ENCODE data around the gene ASGR1. TPM values are rescaled to one million over a fixed set of nuclear protein-coding genes. Genes with fewer than 3 reads are reported as not detected.

ASGR1 gene
- polyA plus RNA-seq, 1 donor from 2014 or later, result 80.2 TPM

DNA sequence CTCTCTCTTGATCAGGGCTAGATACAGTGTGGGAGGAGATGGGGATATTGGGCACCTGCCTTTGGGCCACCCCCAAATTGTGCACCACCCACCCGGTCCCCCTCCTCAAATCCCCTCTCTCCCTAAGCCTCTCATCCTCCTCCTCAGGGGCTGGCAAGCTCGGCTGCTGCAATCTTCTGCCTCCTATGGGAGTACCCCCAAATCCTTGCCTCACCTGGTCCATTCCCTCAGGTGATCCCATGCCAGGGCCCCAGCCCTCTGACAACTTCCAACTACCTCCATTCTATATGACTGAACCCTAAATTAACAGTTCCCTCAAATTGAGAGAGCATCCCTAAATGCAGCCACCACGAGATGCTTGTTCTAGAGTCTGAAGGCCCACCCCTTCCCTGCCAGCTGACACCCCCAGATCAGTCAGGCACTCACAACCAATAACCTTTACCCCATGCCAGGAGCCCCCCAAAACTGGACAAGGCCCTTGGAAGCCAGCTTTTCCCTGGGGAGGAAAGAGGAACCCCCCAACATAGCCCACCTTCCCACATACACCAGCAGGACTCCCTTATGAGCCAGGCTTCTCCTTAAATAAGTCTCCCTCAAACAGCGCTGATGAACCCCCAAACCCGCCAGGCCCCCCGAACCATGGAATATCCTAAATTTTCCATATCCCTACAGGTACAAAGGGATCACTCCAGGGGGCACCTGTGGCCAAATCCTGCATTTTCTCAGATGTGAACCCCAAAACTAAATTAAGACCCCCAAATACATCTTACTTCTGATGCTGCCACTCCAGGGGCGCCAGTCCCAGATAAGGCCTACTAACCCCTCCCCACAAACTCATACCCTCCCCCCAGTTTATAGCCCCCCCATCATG is 37.3 kb upstream of the ASGR1 start:
- no peaks in the 10 kb centered on the region for H3K9me2 ChIP-seq (ENCODE audit: insufficient read depth, low read length)
- H3K9me3 ChIP-seq (ENCODE audit: low read length), result no peaks in the 10 kb centered on the region
- H3K9ac ChIP-seq (ENCODE audit: low read length), result peak overlapping the region; percentile 92
- H4K20me1 ChIP-seq (ENCODE audit: insufficient read depth), result no peaks in the 10 kb centered on the region
- peak overlapping the region; percentile 82 for H3K4me3 ChIP-seq (ENCODE audit: low read length)
- TF ChIP-seq MXI1 (conservative IDR thresholded peaks at IDR 0.05; ENCODE audit: poor library complexity, severe bottlenecking), result peak; percentile 11
- TF ChIP-seq, protein P1, sequence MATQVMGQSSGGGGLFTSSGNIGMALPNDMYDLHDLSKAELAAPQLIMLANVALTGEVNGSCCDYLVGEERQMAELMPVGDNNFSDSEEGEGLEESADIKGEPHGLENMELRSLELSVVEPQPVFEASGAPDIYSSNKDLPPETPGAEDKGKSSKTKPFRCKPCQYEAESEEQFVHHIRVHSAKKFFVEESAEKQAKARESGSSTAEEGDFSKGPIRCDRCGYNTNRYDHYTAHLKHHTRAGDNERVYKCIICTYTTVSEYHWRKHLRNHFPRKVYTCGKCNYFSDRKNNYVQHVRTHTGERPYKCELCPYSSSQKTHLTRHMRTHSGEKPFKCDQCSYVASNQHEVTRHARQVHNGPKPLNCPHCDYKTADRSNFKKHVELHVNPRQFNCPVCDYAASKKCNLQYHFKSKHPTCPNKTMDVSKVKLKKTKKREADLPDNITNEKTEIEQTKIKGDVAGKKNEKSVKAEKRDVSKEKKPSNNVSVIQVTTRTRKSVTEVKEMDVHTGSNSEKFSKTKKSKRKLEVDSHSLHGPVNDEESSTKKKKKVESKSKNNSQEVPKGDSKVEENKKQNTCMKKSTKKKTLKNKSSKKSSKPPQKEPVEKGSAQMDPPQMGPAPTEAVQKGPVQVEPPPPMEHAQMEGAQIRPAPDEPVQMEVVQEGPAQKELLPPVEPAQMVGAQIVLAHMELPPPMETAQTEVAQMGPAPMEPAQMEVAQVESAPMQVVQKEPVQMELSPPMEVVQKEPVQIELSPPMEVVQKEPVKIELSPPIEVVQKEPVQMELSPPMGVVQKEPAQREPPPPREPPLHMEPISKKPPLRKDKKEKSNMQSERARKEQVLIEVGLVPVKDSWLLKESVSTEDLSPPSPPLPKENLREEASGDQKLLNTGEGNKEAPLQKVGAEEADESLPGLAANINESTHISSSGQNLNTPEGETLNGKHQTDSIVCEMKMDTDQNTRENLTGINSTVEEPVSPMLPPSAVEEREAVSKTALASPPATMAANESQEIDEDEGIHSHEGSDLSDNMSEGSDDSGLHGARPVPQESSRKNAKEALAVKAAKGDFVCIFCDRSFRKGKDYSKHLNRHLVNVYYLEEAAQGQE (IDR thresholded peaks at IDR 0.05; ENCODE audit: borderline replicate concordance), result no peak
- no peaks in the 10 kb centered on the region for H3K36me3 ChIP-seq (ENCODE audit: insufficient read depth, low read length)
- peaks cover 57% of the 10 kb centered on the region for H3K79me2 ChIP-seq (replicated peaks; ENCODE audit: insufficient read depth, low read length)
- peak overlapping the region; percentile 98 for H3K27ac ChIP-seq (ENCODE audit: low read length)
- H3K4me2 ChIP-seq (ENCODE audit: low read length), result peak overlapping the region; percentile 96
- H3K27me3 ChIP-seq (ENCODE audit: insufficient read depth, low read depth, low read length), result no peaks in the 10 kb centered on the region
- H3F3A ChIP-seq (ENCODE audit: insufficient read depth, low read length, poor library complexity, severe bottlenecking), result peaks cover 4% of the 10 kb centered on the region
- H2AFZ ChIP-seq (ENCODE audit: low read depth, low read length), result no peak overlapping the region

DNA sequence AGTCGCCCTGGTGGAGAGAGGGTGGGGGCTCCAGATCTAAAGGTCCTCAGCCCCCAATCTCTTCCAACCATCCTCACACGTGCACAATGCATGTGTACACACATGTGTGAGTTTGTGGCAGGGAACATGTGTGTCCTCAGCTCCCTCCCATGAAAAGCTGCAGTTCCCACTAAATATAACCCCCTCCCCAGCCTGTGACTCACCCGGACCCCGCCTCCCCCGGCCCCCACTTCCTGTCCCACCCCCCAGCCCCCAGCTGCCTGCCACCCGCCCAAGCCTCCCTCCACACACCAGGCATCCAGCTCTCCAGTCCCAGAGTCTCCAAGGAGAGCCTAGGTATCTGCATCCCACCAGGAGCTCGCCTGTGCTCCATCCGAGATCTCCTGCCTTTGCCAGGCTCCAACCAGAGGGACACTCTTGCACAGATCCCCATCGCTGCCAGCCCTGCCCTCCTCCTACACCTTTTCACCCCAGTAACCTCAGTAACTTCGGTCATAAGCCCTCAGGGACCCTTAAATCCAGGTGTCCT is 36.5 kb upstream of the ASGR1 start:
- no peak overlapping the region for H2AFZ ChIP-seq (ENCODE audit: low read depth, low read length)
- peak overlapping the region; percentile 98 for H3K27ac ChIP-seq (ENCODE audit: low read length)
- peaks cover 4% of the 10 kb centered on the region for H3F3A ChIP-seq (ENCODE audit: insufficient read depth, low read length, poor library complexity, severe bottlenecking)
- H4K20me1 ChIP-seq (ENCODE audit: insufficient read depth), result no peaks in the 10 kb centered on the region
- H3K9ac ChIP-seq (ENCODE audit: low read length), result peak overlapping the region; percentile 92
- no peaks in the 10 kb centered on the region for H3K9me3 ChIP-seq (ENCODE audit: low read length)
- peaks cover 58% of the 10 kb centered on the region for H3K79me2 ChIP-seq (replicated peaks; ENCODE audit: insufficient read depth, low read length)
- H3K4me2 ChIP-seq (ENCODE audit: low read length), result peak overlapping the region; percentile 97
- H3K4me3 ChIP-seq (ENCODE audit: low read length), result peak overlapping the region; percentile 82
- no peaks in the 10 kb centered on the region for H3K27me3 ChIP-seq (ENCODE audit: insufficient read depth, low read depth, low read length)
- no peaks in the 10 kb centered on the region for H3K36me3 ChIP-seq (ENCODE audit: insufficient read depth, low read length)
- TF ChIP-seq, protein P2, sequence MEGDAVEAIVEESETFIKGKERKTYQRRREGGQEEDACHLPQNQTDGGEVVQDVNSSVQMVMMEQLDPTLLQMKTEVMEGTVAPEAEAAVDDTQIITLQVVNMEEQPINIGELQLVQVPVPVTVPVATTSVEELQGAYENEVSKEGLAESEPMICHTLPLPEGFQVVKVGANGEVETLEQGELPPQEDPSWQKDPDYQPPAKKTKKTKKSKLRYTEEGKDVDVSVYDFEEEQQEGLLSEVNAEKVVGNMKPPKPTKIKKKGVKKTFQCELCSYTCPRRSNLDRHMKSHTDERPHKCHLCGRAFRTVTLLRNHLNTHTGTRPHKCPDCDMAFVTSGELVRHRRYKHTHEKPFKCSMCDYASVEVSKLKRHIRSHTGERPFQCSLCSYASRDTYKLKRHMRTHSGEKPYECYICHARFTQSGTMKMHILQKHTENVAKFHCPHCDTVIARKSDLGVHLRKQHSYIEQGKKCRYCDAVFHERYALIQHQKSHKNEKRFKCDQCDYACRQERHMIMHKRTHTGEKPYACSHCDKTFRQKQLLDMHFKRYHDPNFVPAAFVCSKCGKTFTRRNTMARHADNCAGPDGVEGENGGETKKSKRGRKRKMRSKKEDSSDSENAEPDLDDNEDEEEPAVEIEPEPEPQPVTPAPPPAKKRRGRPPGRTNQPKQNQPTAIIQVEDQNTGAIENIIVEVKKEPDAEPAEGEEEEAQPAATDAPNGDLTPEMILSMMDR (IDR thresholded peaks at IDR 0.05; ENCODE audit: poor library complexity, severe bottlenecking), result no peak
- TF ChIP-seq POLR2AphosphoS5 (IDR thresholded peaks at IDR 0.05) (no peak), EP300 (conservative IDR thresholded peaks at IDR 0.05; ENCODE audit: poor library complexity, severe bottlenecking) (no peak), TAF1 (IDR thresholded peaks at IDR 0.05; ENCODE audit: low read depth) (no peak), RAD21 (conservative IDR thresholded peaks at IDR 0.05) (no peak), MXI1 (conservative IDR thresholded peaks at IDR 0.05; ENCODE audit: poor library complexity, severe bottlenecking) (no peak), EZH2 (IDR thresholded peaks at IDR 0.05; ENCODE audit: borderline replicate concordance, insufficient read depth, low read length, poor library complexity, severe bottlenecking) (no peak), SMC3 (conservative IDR thresholded peaks at IDR 0.05; ENCODE audit: poor library complexity) (no peak)
- TF ChIP-seq, protein P1 (IDR thresholded peaks at IDR 0.05; ENCODE audit: borderline replicate concordance), result no peak
- no peaks in the 10 kb centered on the region for H3K9me2 ChIP-seq (ENCODE audit: insufficient read depth, low read length)
